GM12872 (cell line): Measurements from ENCODE around the gene POU4F1.

Experiments
- CTCF ChIP-seq: IDR thresholded peaks from 3 replicates; pipeline ENCODE4 v1.5.1; 2011; ENCODE audit warnings: low read depth, mild to moderate bottlenecking, low read length, moderate library complexity; ENCODE audit not compliant: insufficient read depth

Gene POU4F1

GRCh38 chr13:78610381-78610883 is 7.1 kb upstream of the POU4F1 start:
- TF ChIP-seq CTCF = no peak

GRCh38 chr13:78609464-78610205 is 6.3 kb upstream of the POU4F1 start:
- no peak for TF ChIP-seq CTCF

GRCh38 chr13:78608688-78609463 is 5.5 kb upstream of the POU4F1 start:
- TF ChIP-seq CTCF = no peak

GRCh38 chr13:78608252-78608687 is 4.9 kb upstream of the POU4F1 start:
- TF ChIP-seq CTCF = no peak

GRCh38 chr13:78607409-78608251 is 4.3 kb upstream of the POU4F1 start:
- TF ChIP-seq CTCF = no peak

GRCh38 chr13:78606471-78607408 is 3.4 kb upstream of the POU4F1 start:
- TF ChIP-seq CTCF = no peak
